ENCODE measurements around the gene PADI1. TPM values are rescaled to one million over a fixed set of nuclear protein-coding genes. Genes with fewer than 3 reads are reported as not detected.
A peak's percentile ranks its signal among the peaks of the same experiment; 100 is the strongest.

The PADI1 gene
- total and polyA plus RNA-seq, 2 donors (not counting 1 experiment from before 2014, with no cell fraction given), result not detected

GRCh38 chr1:17207046-17207445, 2.1 kb downstream of the PADI1 start:
- Histone ChIP-seq H3K4me1 (ENCODE audit: control insufficient read depth in 2 of 2, insufficient read depth in 2 of 2, low read length in 2 of 2) (peaks cover 16 to 17% of the 10 kb centered on the region in 2 donors), H3K4me3 (ENCODE audit: control extremely low read depth in 1 of 5, extremely low read depth in 1 of 5, insufficient read depth in 1 of 5, low read depth in 2 of 5, low read length in 4 of 5) (no peak overlapping the region), H3K9ac (ENCODE audit: low read length) (peak overlapping the region; percentile 11), H3K36me3 (replicated peaks in 1 of 2; ENCODE audit: control extremely low read depth in 1 of 2, control insufficient read depth in 1 of 2, extremely low read depth in 1 of 2, insufficient read depth in 2 of 2, low read length in 1 of 2) (no peaks in the 10 kb centered on the region), H3K4me2 (replicated peaks; ENCODE audit: low read depth, low read length, poor library complexity, severe bottlenecking) (peak overlapping the region; percentile 53), H3K27me3 (replicated peaks in 1 of 4; ENCODE audit: control extremely low read depth in 1 of 4, control insufficient read depth in 3 of 4, insufficient read depth in 4 of 4, low read length in 3 of 4) (no peaks in the 10 kb centered on the region), H4K20me1 (ENCODE audit: control insufficient read depth, insufficient read depth, low read length, poor library complexity, severe bottlenecking) (no peaks in the 10 kb centered on the region), H2AFZ (ENCODE audit: insufficient read depth, low read depth, low read length, poor library complexity, severe bottlenecking) (no peak overlapping the region), H3K79me2 (ENCODE audit: control insufficient read depth, insufficient read depth, low read length) (no peaks in the 10 kb centered on the region), H3K27ac (ENCODE audit: low read length in 2 of 2) (peak overlapping the region in 1 of 2 donors; percentile 6), H3K9me3 (ENCODE audit: control extremely low read depth in 1 of 3, control insufficient read depth in 2 of 3, insufficient read depth in 1 of 3, low read length in 2 of 3) (no peaks in the 10 kb centered on the region)
- peak overlapping the region; percentile 89 for H3K27ac Mint-ChIP-seq
- H3K9me3 Mint-ChIP-seq (ENCODE audit: insufficient read depth), result no peaks in the 10 kb centered on the region
- ATAC-seq (ENCODE audit: low read depth) (peak; percentile 75), DNase-seq (peak; percentile 73)
- WGBS (ENCODE audit: insufficient coverage), result 13% methylated on average over 3 of the region's 4 CpGs
- intact Hi-C loops (cut with micrococcal nuclease), result no loop called here
- H3K27me3 Mint-ChIP-seq, result peaks cover 4% of the 10 kb centered on the region
- ChIA-PET POLR2A (interaction anchor here (1.0 kb wide), 1 partner anchor 12 kb away, joined by 3 read pairs; no protein-coding TSS in a partner anchor), CTCF (interaction anchor here (1.4 to 6.0 kb wide), 4 partner anchors 23 to 82 kb away, joined by 3 to 42 read pairs (median 17); no protein-coding TSS in a partner anchor)
- TF ChIP-seq EZH2 (IDR thresholded peaks at IDR 0.05; ENCODE audit: borderline replicate concordance, insufficient read depth, low read depth, low read length, poor library complexity, severe bottlenecking), result no peak
- TF ChIP-seq, protein P1, sequence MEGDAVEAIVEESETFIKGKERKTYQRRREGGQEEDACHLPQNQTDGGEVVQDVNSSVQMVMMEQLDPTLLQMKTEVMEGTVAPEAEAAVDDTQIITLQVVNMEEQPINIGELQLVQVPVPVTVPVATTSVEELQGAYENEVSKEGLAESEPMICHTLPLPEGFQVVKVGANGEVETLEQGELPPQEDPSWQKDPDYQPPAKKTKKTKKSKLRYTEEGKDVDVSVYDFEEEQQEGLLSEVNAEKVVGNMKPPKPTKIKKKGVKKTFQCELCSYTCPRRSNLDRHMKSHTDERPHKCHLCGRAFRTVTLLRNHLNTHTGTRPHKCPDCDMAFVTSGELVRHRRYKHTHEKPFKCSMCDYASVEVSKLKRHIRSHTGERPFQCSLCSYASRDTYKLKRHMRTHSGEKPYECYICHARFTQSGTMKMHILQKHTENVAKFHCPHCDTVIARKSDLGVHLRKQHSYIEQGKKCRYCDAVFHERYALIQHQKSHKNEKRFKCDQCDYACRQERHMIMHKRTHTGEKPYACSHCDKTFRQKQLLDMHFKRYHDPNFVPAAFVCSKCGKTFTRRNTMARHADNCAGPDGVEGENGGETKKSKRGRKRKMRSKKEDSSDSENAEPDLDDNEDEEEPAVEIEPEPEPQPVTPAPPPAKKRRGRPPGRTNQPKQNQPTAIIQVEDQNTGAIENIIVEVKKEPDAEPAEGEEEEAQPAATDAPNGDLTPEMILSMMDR (IDR thresholded peaks at IDR 0.05), result no peak
- peaks cover 25% of the 10 kb centered on the region for H3K4me1 Mint-ChIP-seq
- H3K4me3 Mint-ChIP-seq, result peak overlapping the region; percentile 85

DNA sequence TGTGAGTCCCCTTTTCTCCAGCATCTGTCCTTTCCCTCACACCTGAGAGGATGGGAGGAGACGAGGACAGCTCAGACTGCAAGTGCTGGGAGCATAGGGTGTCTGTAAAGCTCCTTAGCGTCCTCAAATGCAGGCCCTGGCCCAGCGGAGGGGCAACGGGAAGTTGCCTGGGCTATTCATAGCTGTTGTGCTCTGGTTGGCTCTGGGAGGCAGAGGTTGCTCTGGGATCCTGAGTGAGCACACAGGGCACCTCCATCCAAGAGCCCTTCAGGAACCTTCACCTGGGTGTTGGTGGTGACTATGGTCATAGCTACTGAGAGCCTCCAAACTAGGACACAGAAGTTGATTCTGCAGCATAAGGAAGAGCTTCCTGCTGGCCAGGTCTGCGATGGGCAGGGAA, 2.6 kb downstream of the PADI1 start:
- no peak overlapping the region for H3K27ac ChIP-seq (ENCODE audit: low read length in 2 of 2)
- no peaks in the 10 kb centered on the region for H3K36me3 ChIP-seq (replicated peaks in 1 of 2; ENCODE audit: control extremely low read depth in 1 of 2, control insufficient read depth in 1 of 2, extremely low read depth in 1 of 2, insufficient read depth in 2 of 2, low read length in 1 of 2)
- H3K27me3 ChIP-seq (replicated peaks in 1 of 4; ENCODE audit: control extremely low read depth in 1 of 4, control insufficient read depth in 3 of 4, insufficient read depth in 4 of 4, low read length in 3 of 4), result peaks cover 0 to 3% (median 0%) of the 10 kb centered on the region in 4 experiments
- H3K4me3 ChIP-seq (ENCODE audit: control extremely low read depth in 1 of 5, extremely low read depth in 1 of 5, insufficient read depth in 1 of 5, low read depth in 2 of 5, low read length in 4 of 5), result no peak overlapping the region
- H3K4me2 ChIP-seq (replicated peaks; ENCODE audit: low read depth, low read length, poor library complexity, severe bottlenecking), result peak overlapping the region; percentile 53
- H3K79me2 ChIP-seq (ENCODE audit: control insufficient read depth, insufficient read depth, low read length), result no peaks in the 10 kb centered on the region
- intact Hi-C loops (cut with micrococcal nuclease), result no loop called here
- DNase-seq (no peak), ATAC-seq (ENCODE audit: low read depth) (no peak)
- Mint-ChIP-seq H3K27ac (peak overlapping the region; percentile 89), H3K9me3 (ENCODE audit: insufficient read depth) (no peaks in the 10 kb centered on the region), H3K4me1 (peaks cover 27% of the 10 kb centered on the region), H3K4me3 (peak overlapping the region; percentile 85), H3K27me3 (peaks cover 7% of the 10 kb centered on the region)
- no peaks in the 10 kb centered on the region for H4K20me1 ChIP-seq (ENCODE audit: control insufficient read depth, insufficient read depth, low read length, poor library complexity, severe bottlenecking)
- H3K9me3 ChIP-seq (ENCODE audit: control extremely low read depth in 1 of 3, control insufficient read depth in 2 of 3, insufficient read depth in 1 of 3, low read length in 2 of 3), result no peaks in the 10 kb centered on the region
- H3K9ac ChIP-seq (ENCODE audit: low read length), result peak overlapping the region; percentile 11
- ChIA-PET CTCF (interaction anchor here (0.8 to 6.0 kb wide), 5 partner anchors 23 to 82 kb away, joined by 3 to 42 read pairs (median 7); no protein-coding TSS in a partner anchor), POLR2A (interaction anchor here (0.9 to 1.1 kb wide), 3 partner anchors 12 to 304 kb away, joined by 3 to 4 read pairs (median 3); no protein-coding TSS in a partner anchor)
- no peak overlapping the region for H2AFZ ChIP-seq (ENCODE audit: insufficient read depth, low read depth, low read length, poor library complexity, severe bottlenecking)
- H3K4me1 ChIP-seq (ENCODE audit: control insufficient read depth in 2 of 2, insufficient read depth in 2 of 2, low read length in 2 of 2), result peaks cover 17 to 18% of the 10 kb centered on the region in 2 donors
- TF ChIP-seq, protein P1 (IDR thresholded peaks at IDR 0.05), result no peak
- TF ChIP-seq EZH2 (IDR thresholded peaks at IDR 0.05; ENCODE audit: borderline replicate concordance, insufficient read depth, low read depth, low read length, poor library complexity, severe bottlenecking), result no peak
- 42% methylated on average over 4 of the region's 5 CpGs for WGBS (ENCODE audit: insufficient coverage)

All from B cell (primary cell).